HG03565 (cell line): ENCODE data around the gene DENND1C.

Experiments
- ATAC-seq: cut with Tn5 transposase; IDR thresholded peaks from one replicate; pipeline ENCODE4 v1.9.1; 2021; ENCODE audit warnings: mild to moderate bottlenecking, moderate library complexity; ENCODE audit not compliant: unreplicated experiment

Gene DENND1C

GRCh38 chr19:6425732-6426620, 55.6 kb downstream of the DENND1C start:
- ATAC-seq, result no peak

- ATAC-seq, result peak; percentile 77
Observed at GRCh38 chr19:6424939-6425731, 56.5 kb downstream of the DENND1C start.

GRCh38 chr19:6424195-6424938, 57.2 kb downstream of the DENND1C start, which contains the start of gene KHSRP:
Gene KHSRP (minus strand): TSS chr19:6424811. CDS start chr19:6424701, 110 bp downstream.
- no peak for ATAC-seq

- no peak for ATAC-seq
Observed at GRCh38 chr19:6423499-6424194, 57.9 kb downstream of the DENND1C start.

GRCh38 chr19:6421075-6422014, 60.2 kb downstream of the DENND1C start:
- ATAC-seq, result no peak

- ATAC-seq, result no peak
Observed at GRCh38 chr19:6418562-6418932, 63.0 kb downstream of the DENND1C start.

- no peak for ATAC-seq
Observed at GRCh38 chr19:6417713-6418561, 63.6 kb downstream of the DENND1C start.
